ENCODE data around the gene SLC25A44. TPM values are rescaled to one million over a fixed set of nuclear protein-coding genes. Genes with fewer than 3 reads are reported as not detected.

Gene SLC25A44
- total RNA-seq, 1 experiment from 2014 or later, result 33.0 TPM

- TF ChIP-seq TCF7L2 (IDR thresholded peaks at IDR 0.05; ENCODE audit: low read depth, low read length) (no peak), REST (IDR thresholded peaks at IDR 0.05; ENCODE audit: insufficient read depth in 1 of 2, low read depth in 2 of 2, low read length in 1 of 2) (no peak), POLR2AphosphoS5 (IDR thresholded peaks at IDR 0.05; ENCODE audit: low read depth, low read length) (no peak), CTCF (IDR thresholded peaks at IDR 0.05) (no peak), SIN3A (IDR thresholded peaks at IDR 0.05; ENCODE audit: borderline replicate concordance, insufficient read depth, low read depth, low read length) (no peak)
- Histone ChIP-seq H3K9me3 (ENCODE audit: control insufficient read depth, insufficient read depth, low read depth, low read length) (no peaks in the 10 kb centered on the region), H3K4me3 (ENCODE audit: low read depth in 2 of 2, low read length in 2 of 2) (no peak overlapping the region), H3K36me3 (ENCODE audit: control insufficient read depth, insufficient read depth, low read length) (no peaks in the 10 kb centered on the region), H3K27ac (ENCODE audit: low read length) (no peak overlapping the region), H3K27me3 (ENCODE audit: control insufficient read depth, insufficient read depth, low read length) (no peaks in the 10 kb centered on the region), H3K4me1 (ENCODE audit: control insufficient read depth, insufficient read depth, low read length) (no peaks in the 10 kb centered on the region)
- intact Hi-C loops (cut with micrococcal nuclease; ENCODE audit: unreplicated experiment) (no loop called here), in situ Hi-C loops (cut with HindIII; ENCODE audit: low pct_unique_long_range_greater_than_20kb, low sequenced_read_pairs) (no loop called here)
- ATAC-seq (no peak), DNase-seq (ENCODE audit: low read depth, low spot score) (no peak)
- BruUV-seq (replicated peaks), result no TSS peak
- CTCF ChIA-PET, result interaction anchor here (0.6 to 2.0 kb wide), 3 partner anchors 9 to 912 kb away, joined by 3 to 8 read pairs (median 6); no protein-coding TSS in a partner anchor
- POLR2A ChIA-PET, result interaction anchor here (0.6 kb wide), 1 partner anchor 22 kb away, joined by 4 read pairs; no protein-coding TSS in a partner anchor
Observed at GRCh38 chr1:156233426-156234127, 39.7 kb downstream of the SLC25A44 start.

- H3K27me3 ChIP-seq (ENCODE audit: control insufficient read depth, insufficient read depth, low read length), result no peaks in the 10 kb centered on the region
- H3K4me3 ChIP-seq (ENCODE audit: low read depth in 2 of 2, low read length in 2 of 2), result no peak overlapping the region
- no peaks in the 10 kb centered on the region for H3K36me3 ChIP-seq (ENCODE audit: control insufficient read depth, insufficient read depth, low read length)
- intact Hi-C loops (cut with micrococcal nuclease; ENCODE audit: unreplicated experiment), result no loop called here
- BruUV-seq (replicated peaks), result no TSS peak
- DNase-seq (ENCODE audit: low read depth, low spot score) (no peak), ATAC-seq (no peak)
- no peaks in the 10 kb centered on the region for H3K4me1 ChIP-seq (ENCODE audit: control insufficient read depth, insufficient read depth, low read length)
- TF ChIP-seq SIN3A (IDR thresholded peaks at IDR 0.05; ENCODE audit: borderline replicate concordance, insufficient read depth, low read depth, low read length), result no peak
- no peak for TF ChIP-seq REST (IDR thresholded peaks at IDR 0.05; ENCODE audit: insufficient read depth in 1 of 2, low read depth in 2 of 2, low read length in 1 of 2)
- no peak for TF ChIP-seq CTCF (IDR thresholded peaks at IDR 0.05)
- TF ChIP-seq POLR2AphosphoS5 (IDR thresholded peaks at IDR 0.05; ENCODE audit: low read depth, low read length), result no peak
- no peak for TF ChIP-seq TCF7L2 (IDR thresholded peaks at IDR 0.05; ENCODE audit: low read depth, low read length)
- no peaks in the 10 kb centered on the region for H3K9me3 ChIP-seq (ENCODE audit: control insufficient read depth, insufficient read depth, low read depth, low read length)
- H3K27ac ChIP-seq (ENCODE audit: low read length), result no peak overlapping the region
- in situ Hi-C loops (cut with HindIII; ENCODE audit: low pct_unique_long_range_greater_than_20kb, low sequenced_read_pairs), result no loop called here
- CTCF ChIA-PET, result no interaction called here
- POLR2A ChIA-PET, result no interaction called here
Observed at GRCh38 chr1:156236164-156236563, 42.3 kb downstream of the SLC25A44 start.
